ENCODE data around the gene KRIT1. TPM values are rescaled to one million over a fixed set of nuclear protein-coding genes. Genes with fewer than 3 reads are reported as not detected.
A peak's percentile ranks its signal among the peaks of the same experiment; 100 is the strongest.

The KRIT1 gene
- total RNA-seq, 1 experiment from 2014 or later: 34.1 TPM

DNA sequence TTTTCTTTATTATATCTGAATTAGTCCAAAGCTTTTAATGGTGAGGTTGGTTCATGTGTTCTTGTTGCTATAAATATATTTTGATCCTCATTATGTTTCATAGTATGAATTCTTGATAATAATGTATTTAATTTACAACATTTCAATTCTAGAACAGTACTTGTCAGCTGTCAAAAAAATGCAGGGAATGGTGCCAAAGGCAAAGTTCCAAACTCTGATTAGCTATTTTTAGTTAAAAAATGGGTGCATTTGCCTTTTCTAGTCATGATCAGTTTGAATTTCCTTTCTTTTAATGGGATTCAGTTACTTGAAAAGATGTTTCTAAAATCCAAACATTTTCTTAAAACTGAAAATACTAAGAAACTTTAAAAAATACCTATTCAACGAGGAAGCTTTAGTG, 49.7 kb upstream of the KRIT1 start:
- DNase-seq (ENCODE audit: low spot score) (no peak), ATAC-seq (no peak)
- ChIA-PET CTCF (no interaction called here), POLR2A (no interaction called here)
- no peak overlapping the region for H3K27ac Mint-ChIP-seq
- H3K4me1 Mint-ChIP-seq: peaks cover 31% of the 10 kb centered on the region
- H3K4me3 Mint-ChIP-seq: no peak overlapping the region
- no peaks in the 10 kb centered on the region for H3K9me3 Mint-ChIP-seq
- no peaks in the 10 kb centered on the region for H3K27me3 Mint-ChIP-seq (ENCODE audit: low read depth)
- TF ChIP-seq, protein P1, sequence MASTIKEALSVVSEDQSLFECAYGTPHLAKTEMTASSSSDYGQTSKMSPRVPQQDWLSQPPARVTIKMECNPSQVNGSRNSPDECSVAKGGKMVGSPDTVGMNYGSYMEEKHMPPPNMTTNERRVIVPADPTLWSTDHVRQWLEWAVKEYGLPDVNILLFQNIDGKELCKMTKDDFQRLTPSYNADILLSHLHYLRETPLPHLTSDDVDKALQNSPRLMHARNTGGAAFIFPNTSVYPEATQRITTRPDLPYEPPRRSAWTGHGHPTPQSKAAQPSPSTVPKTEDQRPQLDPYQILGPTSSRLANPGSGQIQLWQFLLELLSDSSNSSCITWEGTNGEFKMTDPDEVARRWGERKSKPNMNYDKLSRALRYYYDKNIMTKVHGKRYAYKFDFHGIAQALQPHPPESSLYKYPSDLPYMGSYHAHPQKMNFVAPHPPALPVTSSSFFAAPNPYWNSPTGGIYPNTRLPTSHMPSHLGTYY (CRISPR knock-in tag; IDR thresholded peaks at IDR 0.05): no peak
- TF ChIP-seq, protein P2, sequence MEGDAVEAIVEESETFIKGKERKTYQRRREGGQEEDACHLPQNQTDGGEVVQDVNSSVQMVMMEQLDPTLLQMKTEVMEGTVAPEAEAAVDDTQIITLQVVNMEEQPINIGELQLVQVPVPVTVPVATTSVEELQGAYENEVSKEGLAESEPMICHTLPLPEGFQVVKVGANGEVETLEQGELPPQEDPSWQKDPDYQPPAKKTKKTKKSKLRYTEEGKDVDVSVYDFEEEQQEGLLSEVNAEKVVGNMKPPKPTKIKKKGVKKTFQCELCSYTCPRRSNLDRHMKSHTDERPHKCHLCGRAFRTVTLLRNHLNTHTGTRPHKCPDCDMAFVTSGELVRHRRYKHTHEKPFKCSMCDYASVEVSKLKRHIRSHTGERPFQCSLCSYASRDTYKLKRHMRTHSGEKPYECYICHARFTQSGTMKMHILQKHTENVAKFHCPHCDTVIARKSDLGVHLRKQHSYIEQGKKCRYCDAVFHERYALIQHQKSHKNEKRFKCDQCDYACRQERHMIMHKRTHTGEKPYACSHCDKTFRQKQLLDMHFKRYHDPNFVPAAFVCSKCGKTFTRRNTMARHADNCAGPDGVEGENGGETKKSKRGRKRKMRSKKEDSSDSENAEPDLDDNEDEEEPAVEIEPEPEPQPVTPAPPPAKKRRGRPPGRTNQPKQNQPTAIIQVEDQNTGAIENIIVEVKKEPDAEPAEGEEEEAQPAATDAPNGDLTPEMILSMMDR (IDR thresholded peaks at IDR 0.05): no peak
- TF ChIP-seq, protein P3, sequence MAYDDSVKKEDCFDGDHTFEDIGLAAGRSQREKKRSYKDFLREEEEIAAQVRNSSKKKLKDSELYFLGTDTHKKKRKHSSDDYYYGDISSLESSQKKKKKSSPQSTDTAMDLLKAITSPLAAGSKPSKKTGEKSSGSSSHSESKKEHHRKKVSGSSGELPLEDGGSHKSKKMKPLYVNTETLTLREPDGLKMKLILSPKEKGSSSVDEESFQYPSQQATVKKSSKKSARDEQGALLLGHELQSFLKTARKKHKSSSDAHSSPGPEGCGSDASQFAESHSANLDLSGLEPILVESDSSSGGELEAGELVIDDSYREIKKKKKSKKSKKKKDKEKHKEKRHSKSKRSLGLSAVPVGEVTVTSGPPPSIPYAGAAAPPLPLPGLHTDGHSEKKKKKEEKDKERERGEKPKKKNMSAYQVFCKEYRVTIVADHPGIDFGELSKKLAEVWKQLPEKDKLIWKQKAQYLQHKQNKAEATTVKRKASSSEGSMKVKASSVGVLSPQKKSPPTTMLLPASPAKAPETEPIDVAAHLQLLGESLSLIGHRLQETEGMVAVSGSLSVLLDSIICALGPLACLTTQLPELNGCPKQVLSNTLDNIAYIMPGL (CRISPR knock-in tag; IDR thresholded peaks at IDR 0.05): no peak
- peaks cover 8% of the 10 kb centered on the region; the same call in 1 of the 2 replicates for H3K36me3 Mint-ChIP-seq

DNA sequence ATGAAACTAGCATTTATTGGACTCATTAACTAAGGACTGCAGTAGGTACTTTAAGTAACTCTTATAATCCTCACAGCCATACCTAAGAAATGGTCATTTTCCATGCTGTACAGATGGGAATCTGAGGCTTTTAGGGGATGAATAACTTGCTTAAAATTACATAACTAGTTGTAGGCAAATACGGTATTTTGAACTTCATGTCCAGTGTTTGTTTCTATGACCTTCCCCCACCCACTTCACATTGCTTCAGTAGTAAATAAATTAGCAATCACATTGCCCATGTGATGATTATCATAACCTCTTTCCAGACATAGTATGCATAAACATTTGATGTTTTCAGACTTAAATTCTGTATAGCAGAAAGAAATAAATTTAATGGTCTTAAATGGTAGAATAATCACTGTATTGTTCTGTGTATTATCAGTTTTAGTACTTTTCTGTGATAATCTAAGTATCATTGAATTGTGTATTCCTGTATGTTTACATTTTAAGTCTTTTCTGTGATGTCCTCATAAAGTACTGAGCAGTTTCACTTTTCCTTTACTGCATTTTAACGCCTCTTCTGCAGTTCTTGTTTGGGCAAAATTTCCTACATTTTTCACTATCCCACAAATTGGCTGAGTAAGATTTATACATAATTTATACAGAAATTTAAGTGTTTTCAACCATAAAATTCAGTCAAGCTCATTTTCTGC, 48.3 kb upstream of the KRIT1 start:
- Mint-ChIP-seq H3K9me3 (no peaks in the 10 kb centered on the region), H3K4me3 (no peak overlapping the region), H3K27ac (0 out of 2 replicates have a peak overlapping the region, but pooled peaks have one; percentile 28), H3K36me3 (peaks cover 7% of the 10 kb centered on the region; the same call in 1 of the 2 replicates), H3K4me1 (peaks cover 41% of the 10 kb centered on the region), H3K27me3 (ENCODE audit: low read depth) (no peaks in the 10 kb centered on the region)
- DNase-seq (ENCODE audit: low spot score) (no peak), ATAC-seq (no peak)
- ChIA-PET CTCF (no interaction called here), POLR2A (no interaction called here)
- TF ChIP-seq, protein P4, sequence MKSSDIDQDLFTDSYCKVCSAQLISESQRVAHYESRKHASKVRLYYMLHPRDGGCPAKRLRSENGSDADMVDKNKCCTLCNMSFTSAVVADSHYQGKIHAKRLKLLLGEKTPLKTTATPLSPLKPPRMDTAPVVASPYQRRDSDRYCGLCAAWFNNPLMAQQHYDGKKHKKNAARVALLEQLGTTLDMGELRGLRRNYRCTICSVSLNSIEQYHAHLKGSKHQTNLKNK (CRISPR knock-in tag; IDR thresholded peaks at IDR 0.05): no peak
- TF ChIP-seq GTF2I (CRISPR knock-in tag; conservative IDR thresholded peaks at IDR 0.05) (no peak), TEAD4 (CRISPR knock-in tag; IDR thresholded peaks at IDR 0.05) (no peak), MXD4 (CRISPR knock-in tag; IDR thresholded peaks at IDR 0.05; ENCODE audit: borderline replicate concordance) (no peak), SMAD3 (CRISPR knock-in tag; IDR thresholded peaks at IDR 0.05; ENCODE audit: borderline replicate concordance) (no peak), ZNF219 (CRISPR knock-in tag; IDR thresholded peaks at IDR 0.05; ENCODE audit: borderline replicate concordance) (no peak), EMX1 (CRISPR knock-in tag; IDR thresholded peaks at IDR 0.05) (no peak), ZNF671 (CRISPR knock-in tag; IDR thresholded peaks at IDR 0.05) (no peak), ZNF263 (CRISPR knock-in tag; IDR thresholded peaks at IDR 0.05; ENCODE audit: low read depth) (no peak)
- TF ChIP-seq, protein P5, sequence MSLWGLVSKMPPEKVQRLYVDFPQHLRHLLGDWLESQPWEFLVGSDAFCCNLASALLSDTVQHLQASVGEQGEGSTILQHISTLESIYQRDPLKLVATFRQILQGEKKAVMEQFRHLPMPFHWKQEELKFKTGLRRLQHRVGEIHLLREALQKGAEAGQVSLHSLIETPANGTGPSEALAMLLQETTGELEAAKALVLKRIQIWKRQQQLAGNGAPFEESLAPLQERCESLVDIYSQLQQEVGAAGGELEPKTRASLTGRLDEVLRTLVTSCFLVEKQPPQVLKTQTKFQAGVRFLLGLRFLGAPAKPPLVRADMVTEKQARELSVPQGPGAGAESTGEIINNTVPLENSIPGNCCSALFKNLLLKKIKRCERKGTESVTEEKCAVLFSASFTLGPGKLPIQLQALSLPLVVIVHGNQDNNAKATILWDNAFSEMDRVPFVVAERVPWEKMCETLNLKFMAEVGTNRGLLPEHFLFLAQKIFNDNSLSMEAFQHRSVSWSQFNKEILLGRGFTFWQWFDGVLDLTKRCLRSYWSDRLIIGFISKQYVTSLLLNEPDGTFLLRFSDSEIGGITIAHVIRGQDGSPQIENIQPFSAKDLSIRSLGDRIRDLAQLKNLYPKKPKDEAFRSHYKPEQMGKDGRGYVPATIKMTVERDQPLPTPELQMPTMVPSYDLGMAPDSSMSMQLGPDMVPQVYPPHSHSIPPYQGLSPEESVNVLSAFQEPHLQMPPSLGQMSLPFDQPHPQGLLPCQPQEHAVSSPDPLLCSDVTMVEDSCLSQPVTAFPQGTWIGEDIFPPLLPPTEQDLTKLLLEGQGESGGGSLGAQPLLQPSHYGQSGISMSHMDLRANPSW (CRISPR knock-in tag; conservative IDR thresholded peaks at IDR 0.05; ENCODE audit: low read depth): no peak
- TF ChIP-seq, protein P6, sequence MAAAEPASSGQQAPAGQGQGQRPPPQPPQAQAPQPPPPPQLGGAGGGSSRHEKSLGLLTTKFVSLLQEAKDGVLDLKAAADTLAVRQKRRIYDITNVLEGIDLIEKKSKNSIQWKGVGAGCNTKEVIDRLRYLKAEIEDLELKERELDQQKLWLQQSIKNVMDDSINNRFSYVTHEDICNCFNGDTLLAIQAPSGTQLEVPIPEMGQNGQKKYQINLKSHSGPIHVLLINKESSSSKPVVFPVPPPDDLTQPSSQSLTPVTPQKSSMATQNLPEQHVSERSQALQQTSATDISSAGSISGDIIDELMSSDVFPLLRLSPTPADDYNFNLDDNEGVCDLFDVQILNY (CRISPR knock-in tag; IDR thresholded peaks at IDR 0.05): no peak
- TF ChIP-seq, protein P7, sequence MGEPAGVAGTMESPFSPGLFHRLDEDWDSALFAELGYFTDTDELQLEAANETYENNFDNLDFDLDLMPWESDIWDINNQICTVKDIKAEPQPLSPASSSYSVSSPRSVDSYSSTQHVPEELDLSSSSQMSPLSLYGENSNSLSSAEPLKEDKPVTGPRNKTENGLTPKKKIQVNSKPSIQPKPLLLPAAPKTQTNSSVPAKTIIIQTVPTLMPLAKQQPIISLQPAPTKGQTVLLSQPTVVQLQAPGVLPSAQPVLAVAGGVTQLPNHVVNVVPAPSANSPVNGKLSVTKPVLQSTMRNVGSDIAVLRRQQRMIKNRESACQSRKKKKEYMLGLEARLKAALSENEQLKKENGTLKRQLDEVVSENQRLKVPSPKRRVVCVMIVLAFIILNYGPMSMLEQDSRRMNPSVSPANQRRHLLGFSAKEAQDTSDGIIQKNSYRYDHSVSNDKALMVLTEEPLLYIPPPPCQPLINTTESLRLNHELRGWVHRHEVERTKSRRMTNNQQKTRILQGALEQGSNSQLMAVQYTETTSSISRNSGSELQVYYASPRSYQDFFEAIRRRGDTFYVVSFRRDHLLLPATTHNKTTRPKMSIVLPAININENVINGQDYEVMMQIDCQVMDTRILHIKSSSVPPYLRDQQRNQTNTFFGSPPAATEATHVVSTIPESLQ (CRISPR knock-in tag; IDR thresholded peaks at IDR 0.05): no peak
